ENCODE results near the gene SULT2B1.

SULT2B1 gene

DNA sequence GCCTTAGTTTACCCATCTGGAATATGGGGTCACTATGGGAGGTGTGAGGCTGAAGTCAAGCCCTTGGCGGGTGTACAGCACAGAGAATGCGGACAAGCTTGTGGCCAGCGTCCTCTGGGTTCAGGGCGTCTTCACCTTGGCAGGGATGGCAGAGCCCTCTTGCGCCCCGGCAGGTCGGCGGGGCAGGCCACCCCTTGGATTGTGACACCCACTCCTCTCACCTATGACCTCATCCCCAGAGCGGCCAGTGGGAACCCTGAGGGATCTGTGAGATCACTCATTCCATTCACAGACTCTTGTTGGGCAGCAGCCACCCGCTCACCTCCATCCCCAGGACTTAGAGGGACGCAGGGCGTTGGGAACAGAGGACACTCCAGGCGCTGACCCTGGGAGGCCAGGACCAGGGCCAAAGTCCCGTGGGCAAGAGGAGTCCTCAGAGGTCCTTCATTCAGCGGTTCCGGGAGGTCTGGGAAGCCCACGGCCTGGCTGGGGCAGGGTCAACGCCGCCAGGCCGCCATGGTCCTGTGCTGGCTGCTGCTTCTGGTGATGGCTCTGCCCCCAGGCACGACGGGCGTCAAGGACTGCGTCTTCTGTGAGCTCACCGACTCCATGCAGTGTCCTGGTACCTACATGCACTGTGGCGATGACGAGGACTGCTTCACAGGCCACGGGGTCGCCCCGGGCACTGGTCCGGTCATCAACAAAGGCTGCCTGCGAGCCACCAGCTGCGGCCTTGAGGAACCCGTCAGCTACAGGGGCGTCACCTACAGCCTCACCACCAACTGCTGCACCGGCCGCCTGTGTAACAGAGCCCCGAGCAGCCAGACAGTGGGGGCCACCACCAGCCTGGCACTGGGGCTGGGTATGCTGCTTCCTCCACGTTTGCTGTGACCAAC lies 54.7 kb downstream of the SULT2B1 start, which contains the start of gene SPACA4:
TSS of gene SPACA4 (plus strand) at position 280 of the 896 bp plus-strand sequence. CDS start at position 517, 237 bp downstream.
- Histone ChIP-seq H3K36me3 (replicated peaks) (peaks cover under 1% of the 10 kb centered on the region; the same call in 1 of the 2 replicates), H3K27me3 (ENCODE audit: low read depth) (no peaks in the 10 kb centered on the region), H3K9me3 (no peaks in the 10 kb centered on the region), H3K4me3 (no peak within 1 kb of the TSS), H3K4me1 (peaks cover 2% of the 10 kb centered on the region; the same call in 1 of the 2 replicates)
- in situ Hi-C loops (cut with MboI; ENCODE audit: low sequenced_read_pairs), result no loop called here
- no peak for DNase-seq (ENCODE audit: low spot score in 2 of 2)

DNA sequence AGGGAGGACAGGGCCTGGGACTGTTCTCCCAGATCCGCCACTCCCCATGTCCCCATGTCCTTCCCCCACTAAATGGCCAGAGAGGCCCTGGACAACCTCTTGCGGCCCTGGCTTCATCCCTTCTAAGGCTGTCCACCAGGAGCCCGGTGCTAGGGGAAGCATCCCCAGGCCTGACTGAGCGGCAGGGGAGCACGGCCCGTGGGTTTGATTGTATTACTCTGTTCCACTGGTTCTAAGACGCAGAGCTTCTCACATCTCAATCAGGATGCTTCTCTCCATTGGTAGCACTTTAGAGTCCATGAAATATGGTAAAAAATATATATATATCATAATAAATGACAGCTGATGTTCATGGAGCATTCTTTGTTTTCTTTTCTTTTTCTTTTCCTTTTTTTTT lies 55.4 kb downstream of the SULT2B1 start:
- Histone ChIP-seq H3K27me3 (ENCODE audit: low read depth) (no peaks in the 10 kb centered on the region), H3K4me1 (peaks cover 2% of the 10 kb centered on the region; the same call in 1 of the 2 replicates), H3K36me3 (replicated peaks) (peaks cover 3% of the 10 kb centered on the region; the same call in 1 of the 2 replicates), H3K4me3 (no peak overlapping the region), H3K9me3 (no peaks in the 10 kb centered on the region)
- in situ Hi-C loops (cut with MboI; ENCODE audit: low sequenced_read_pairs), result no loop called here
- DNase-seq (ENCODE audit: low spot score in 2 of 2), result no peak

DNA sequence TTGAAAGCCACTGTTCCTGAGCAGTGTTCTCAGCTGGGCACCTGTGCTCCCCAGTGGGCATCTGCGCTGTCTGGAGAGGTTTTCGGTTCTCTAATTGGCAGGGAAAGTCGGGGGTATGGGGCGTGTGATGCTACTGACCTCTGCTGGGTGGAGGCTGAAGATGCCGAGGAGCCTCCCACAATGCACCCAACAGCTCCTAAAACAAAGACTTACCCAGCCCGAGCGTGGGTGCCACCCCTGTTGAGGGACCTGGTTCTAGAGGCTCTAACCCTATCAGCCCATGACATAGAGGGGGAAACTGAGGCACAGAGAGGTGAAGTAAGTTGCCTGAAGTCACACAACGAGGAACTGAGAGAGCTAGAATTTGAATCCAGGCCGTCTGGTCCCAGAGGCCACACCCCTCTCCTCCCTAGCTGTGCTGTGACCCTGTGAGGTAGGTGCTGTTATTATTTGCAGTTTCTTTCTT lies 56.9 kb downstream of the SULT2B1 start:
- H3K4me1 ChIP-seq, result peaks cover 2% of the 10 kb centered on the region; the same call in 1 of the 2 replicates
- H3K27me3 ChIP-seq (ENCODE audit: low read depth), result no peaks in the 10 kb centered on the region
- in situ Hi-C loops (cut with MboI; ENCODE audit: low sequenced_read_pairs), result no loop called here
- H3K4me3 ChIP-seq, result no peak overlapping the region
- no peaks in the 10 kb centered on the region for H3K9me3 ChIP-seq
- peak; percentile 61 to 77 for DNase-seq (ENCODE audit: low spot score in 2 of 2)
- peaks cover 3% of the 10 kb centered on the region for H3K36me3 ChIP-seq (replicated peaks)

DNA sequence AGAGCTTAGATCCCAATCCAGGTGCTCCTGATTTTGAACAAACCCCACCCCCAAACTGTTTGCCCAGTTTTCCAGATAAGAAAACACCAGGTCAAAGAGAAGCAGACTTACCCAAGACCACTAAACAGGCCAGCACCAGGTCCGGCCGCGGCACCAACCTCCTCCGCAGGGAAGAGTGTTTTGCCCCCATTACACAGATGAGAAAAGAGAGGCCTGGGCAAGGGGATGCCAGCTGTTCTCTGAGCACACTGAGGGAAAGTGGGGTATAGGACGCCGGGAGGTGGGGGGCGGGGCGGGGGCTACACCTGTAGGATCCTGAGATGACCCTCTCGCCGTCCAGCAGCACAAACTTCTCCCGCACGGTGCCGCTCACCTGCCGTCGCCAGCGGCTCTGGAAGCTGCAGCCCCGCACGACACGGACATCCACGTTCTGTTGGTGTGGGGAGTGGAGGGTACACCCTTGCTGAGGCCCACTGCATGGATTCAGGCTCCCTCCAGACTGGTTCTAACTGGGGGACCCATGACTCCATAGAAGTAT lies 57.7 kb downstream of the SULT2B1 start:
- in situ Hi-C loops (cut with MboI; ENCODE audit: low sequenced_read_pairs), result no loop called here
- DNase-seq (ENCODE audit: low spot score in 2 of 2), result no peak
- H3K9me3 ChIP-seq, result no peaks in the 10 kb centered on the region
- H3K4me1 ChIP-seq, result peaks cover 5% of the 10 kb centered on the region
- no peaks in the 10 kb centered on the region for H3K27me3 ChIP-seq (ENCODE audit: low read depth)
- H3K36me3 ChIP-seq (replicated peaks), result peaks cover 6% of the 10 kb centered on the region
- H3K4me3 ChIP-seq, result no peak overlapping the region

DNA sequence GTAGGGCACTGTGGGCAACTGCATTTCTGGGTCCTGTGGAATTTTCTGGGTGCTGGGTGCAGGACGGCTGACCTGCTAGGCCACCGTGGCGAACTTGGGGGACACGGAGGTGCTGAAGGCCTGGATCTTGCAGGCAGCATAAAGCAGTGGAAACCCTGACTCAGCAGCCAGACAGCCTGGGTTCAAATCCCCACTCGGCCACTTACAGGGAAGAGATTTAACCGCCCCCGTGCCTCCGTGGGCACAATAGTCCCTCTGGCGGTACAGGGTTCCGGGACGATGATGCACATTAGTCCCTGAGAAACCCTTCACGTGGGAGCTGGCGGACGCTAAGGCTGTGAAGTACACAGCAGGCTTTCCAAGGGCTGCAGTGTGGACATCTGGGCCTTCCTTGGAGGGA lies 59.9 kb downstream of the SULT2B1 start:
- H3K4me3 ChIP-seq, result no peak overlapping the region
- in situ Hi-C loops (cut with MboI; ENCODE audit: low sequenced_read_pairs), result no loop called here
- peaks cover 28% of the 10 kb centered on the region for H3K36me3 ChIP-seq (replicated peaks)
- H3K4me1 ChIP-seq, result peaks cover 10% of the 10 kb centered on the region
- no peak for DNase-seq (ENCODE audit: low spot score in 2 of 2)
- no peaks in the 10 kb centered on the region for H3K27me3 ChIP-seq (ENCODE audit: low read depth)
- no peaks in the 10 kb centered on the region for H3K9me3 ChIP-seq

DNA sequence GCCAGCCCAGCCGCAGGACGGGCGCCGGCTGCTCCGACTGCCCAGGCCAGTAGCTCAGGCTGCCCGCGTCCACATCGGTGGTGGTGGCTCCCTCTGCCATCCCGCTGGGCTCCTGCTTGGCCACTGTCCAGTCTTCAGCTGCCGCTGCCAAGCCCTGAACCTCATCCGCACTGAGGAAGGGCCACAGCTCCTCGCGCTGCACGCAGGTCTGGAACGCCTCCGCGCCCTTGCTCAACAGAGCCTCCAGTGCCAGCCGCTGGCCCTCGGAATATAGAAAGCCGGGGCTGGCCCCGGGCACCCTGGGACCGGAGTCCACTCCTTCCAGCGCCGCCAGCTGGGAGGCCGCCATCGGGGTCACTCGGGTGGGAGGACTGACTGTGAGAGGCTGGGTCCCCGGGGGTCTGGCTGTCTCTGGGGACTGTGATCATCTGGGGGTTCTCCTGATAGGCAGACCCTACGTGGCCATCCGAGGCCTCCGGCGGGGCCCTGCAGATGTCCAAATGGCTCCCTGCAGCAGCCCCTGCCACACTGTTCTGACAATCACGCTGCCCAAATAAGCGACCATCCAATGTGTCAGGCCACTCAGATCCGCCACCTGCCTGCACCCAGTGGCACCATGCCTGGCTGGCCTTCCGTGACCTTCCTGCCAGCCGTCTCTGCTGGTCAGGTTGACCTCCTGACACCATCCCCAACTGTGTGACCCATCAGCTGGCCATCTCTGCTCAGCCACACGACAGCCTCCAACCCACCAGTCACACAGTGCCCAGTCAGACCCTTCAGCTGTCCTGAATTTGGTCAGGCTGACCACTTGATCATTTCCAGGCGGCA lies 61.3 kb downstream of the SULT2B1 start:
- Histone ChIP-seq H3K4me3 (no peak overlapping the region), H3K27me3 (ENCODE audit: low read depth) (no peaks in the 10 kb centered on the region), H3K4me1 (peaks cover 20% of the 10 kb centered on the region), H3K9me3 (no peaks in the 10 kb centered on the region), H3K36me3 (replicated peaks) (peaks cover 42% of the 10 kb centered on the region)
- DNase-seq (ENCODE audit: low spot score in 2 of 2), result peak in 1 of 2 experiments; percentile 56
- in situ Hi-C loops (cut with MboI; ENCODE audit: low sequenced_read_pairs), result no loop called here

DNA sequence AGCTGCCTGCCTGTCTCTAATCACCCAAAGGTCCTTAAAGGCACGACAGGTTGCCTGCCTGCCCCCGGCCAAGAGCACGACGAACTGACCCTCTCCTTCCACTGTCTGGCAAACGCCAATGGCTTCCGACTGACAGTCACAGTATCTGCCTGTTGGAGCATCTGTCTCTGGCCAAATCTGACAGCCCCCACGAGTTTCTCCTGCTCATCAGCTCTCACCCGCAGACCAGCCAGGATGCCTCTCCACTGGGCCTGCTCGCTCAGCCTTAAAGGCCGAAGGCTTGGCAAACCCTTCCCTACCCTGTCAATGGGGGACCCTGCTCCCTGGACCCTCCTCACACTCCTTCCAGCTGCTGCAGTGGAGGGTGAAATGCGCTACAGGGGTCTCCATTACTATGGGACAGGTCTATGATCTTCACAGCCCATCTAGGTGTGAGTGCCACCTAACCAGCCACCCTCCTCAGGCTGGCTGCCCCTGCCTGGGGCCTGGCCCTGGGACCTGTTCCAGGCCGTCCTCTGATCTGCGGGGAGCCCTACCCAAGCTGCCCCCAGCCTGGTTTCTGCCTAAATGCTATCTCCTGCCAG lies 62.0 kb downstream of the SULT2B1 start:
- Histone ChIP-seq H3K4me1 (peaks cover 18% of the 10 kb centered on the region), H3K4me3 (no peak overlapping the region), H3K36me3 (replicated peaks) (peaks cover 48% of the 10 kb centered on the region), H3K27me3 (ENCODE audit: low read depth) (no peaks in the 10 kb centered on the region), H3K9me3 (no peaks in the 10 kb centered on the region)
- DNase-seq (ENCODE audit: low spot score in 2 of 2), result no peak
- in situ Hi-C loops (cut with MboI; ENCODE audit: low sequenced_read_pairs), result no loop called here

DNA sequence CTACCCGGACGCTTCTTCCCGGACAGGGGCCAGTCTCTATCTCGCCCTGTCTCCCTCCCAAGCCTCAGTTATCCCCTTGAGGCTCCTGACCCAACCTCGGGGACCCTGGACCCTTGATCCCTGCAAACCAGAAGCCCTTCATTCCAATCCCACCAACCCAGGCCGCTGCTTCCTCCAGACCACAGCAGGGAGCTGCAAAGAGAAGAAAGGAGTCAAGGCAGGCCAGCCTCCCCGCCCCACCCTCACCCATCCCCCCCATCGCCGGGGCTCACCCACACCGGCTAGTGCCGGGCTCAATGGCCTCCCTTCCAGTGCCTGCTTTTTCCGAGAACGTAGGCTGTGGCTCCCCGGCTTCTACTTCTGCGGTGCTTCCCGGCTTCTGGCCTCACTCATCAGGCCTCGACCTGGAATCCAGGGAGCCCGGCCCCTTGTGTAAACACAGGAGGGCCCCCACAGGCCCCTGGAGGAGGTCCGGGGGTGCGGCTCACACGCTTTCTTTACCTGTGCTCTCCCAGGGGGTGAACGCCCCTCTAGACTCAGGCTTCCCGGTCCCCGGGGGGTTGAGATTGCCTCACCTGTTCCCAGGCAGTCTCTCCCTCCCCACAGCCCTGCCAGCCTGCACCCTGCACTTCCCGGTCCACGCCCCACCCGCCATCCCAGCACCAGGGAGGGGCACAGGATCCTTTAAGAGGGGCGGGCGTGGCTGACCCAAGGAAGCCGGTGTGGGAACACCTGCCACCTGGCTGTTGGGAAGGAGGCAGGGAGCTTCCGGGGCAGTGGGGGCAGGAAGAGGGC lies 62.7 kb downstream of the SULT2B1 start, which contains the start of gene FAM83E:
TSS of gene FAM83E (minus strand) at position 641 of the 795 bp plus-strand sequence. CDS start 1,704 bp downstream, outside the sequence.
- H3K27me3 ChIP-seq (ENCODE audit: low read depth), result no peaks in the 10 kb centered on the region
- H3K4me3 ChIP-seq, result no peak within 1 kb of the TSS
- in situ Hi-C loops (cut with MboI; ENCODE audit: low sequenced_read_pairs), result no loop called here
- H3K9me3 ChIP-seq, result no peaks in the 10 kb centered on the region
- peaks cover 48% of the 10 kb centered on the region for H3K36me3 ChIP-seq (replicated peaks)
- peak in 1 of 2 experiments; percentile 72 for DNase-seq (ENCODE audit: low spot score in 2 of 2)
- peaks cover 19% of the 10 kb centered on the region for H3K4me1 ChIP-seq

DNA sequence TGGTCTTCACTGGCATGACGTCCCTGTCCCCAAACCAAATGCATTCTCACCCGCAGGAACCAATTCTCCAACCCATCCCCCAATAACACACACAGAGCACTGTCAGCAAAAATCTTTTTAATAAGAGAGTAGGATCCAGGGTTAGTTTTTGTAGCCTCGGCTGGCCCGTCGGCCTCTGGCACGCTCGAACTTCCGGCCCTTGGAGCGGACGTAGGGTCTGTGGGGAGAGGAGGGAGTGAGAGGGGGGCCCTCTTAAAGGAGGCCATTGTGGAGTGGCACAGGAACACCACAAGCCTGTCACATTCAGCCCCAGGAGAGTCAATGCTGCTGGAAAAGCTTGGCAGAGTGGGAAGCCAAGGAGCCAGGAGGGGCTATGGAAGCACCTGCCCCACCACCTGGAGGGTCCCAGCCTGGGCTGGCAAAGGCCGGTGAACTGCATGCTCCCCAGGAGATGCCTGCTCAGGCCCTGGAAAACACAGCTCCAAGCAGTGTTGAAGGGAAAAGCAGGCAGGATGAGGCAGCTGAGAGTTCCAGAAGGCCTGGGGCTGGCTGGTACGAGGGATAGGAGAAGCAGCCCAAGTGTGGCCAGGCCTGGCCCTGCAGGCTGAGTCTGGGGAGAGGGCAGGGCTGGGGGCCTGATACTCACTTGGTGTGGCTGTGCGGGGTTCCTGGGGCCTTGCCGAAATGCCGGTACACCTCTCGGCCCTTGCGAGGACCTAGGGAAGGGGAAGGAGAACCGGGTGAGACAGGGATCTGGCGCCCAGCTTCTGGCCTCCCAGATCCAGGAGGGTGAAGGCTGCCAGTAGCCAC lies 63.5 kb downstream of the SULT2B1 start:
- Histone ChIP-seq H3K4me1 (peaks cover 25% of the 10 kb centered on the region), H3K9me3 (no peaks in the 10 kb centered on the region), H3K27me3 (ENCODE audit: low read depth) (no peaks in the 10 kb centered on the region), H3K4me3 (no peak overlapping the region), H3K36me3 (replicated peaks) (peaks cover 48% of the 10 kb centered on the region)
- DNase-seq (ENCODE audit: low spot score in 2 of 2), result peak in 1 of 2 experiments; percentile 26
- in situ Hi-C loops (cut with MboI; ENCODE audit: low sequenced_read_pairs), result no loop called here

DNA sequence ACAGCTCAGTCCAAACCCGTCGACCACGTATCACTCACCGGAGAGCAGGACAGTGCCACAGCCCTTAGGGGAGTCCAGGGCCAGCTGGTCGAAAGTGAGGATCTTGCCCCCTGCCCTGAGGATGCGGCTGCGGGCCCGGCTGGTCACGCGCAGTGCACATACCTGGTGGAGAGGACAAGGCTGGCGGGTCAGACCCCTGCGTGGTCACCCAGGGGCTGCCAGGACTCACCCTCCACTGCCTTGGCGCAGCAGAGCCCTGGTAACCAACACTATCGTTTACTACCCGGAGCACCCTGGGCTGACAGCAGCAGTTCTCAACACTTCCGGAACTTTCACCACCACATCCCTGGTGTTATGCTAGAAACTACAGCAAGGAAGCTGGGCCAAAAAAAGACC lies 64.1 kb downstream of the SULT2B1 start:
- H3K4me3 ChIP-seq, result no peak overlapping the region

DNA sequence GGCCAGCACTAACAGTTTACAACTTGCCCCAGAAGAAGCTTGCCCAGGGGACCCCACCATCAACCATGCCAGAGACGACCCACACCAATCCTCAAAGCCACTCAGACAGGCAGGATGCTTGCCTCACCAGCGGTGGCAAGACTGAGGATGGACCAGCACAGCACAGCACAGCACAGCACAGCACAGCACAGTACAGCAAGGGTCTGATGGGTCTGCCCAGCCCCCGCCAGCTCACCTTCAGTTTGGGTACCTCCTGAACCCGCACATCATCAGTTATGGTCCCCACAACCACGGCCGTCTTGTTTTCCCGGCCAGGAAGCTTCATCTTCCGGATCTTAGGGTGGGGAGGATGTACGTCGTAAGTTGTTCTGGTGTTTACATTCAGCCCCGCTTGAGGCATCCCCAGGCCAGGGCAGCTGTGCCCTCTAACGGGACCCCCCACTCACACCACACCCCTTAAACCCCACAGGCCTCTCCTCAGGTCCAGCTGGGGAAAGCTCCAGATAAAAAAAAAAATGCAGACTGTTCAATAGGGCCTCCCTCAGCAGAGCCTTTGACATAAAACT lies 64.6 kb downstream of the SULT2B1 start:
- H3K4me3 ChIP-seq, result no peak overlapping the region

More for the DNA sequence above, 64.1 kb downstream of the SULT2B1 start:
- in situ Hi-C loops (cut with MboI; ENCODE audit: low sequenced_read_pairs), result no loop called here
- peaks cover 48% of the 10 kb centered on the region for H3K36me3 ChIP-seq (replicated peaks)
- no peaks in the 10 kb centered on the region for H3K27me3 ChIP-seq (ENCODE audit: low read depth)
- peaks cover 25% of the 10 kb centered on the region for H3K4me1 ChIP-seq
- no peak for DNase-seq (ENCODE audit: low spot score in 2 of 2)
- no peaks in the 10 kb centered on the region for H3K9me3 ChIP-seq

More for the DNA sequence above, 64.6 kb downstream of the SULT2B1 start:
- Histone ChIP-seq H3K9me3 (no peaks in the 10 kb centered on the region), H3K36me3 (replicated peaks) (peaks cover 48% of the 10 kb centered on the region), H3K4me1 (peaks cover 25% of the 10 kb centered on the region), H3K27me3 (ENCODE audit: low read depth) (no peaks in the 10 kb centered on the region)
- in situ Hi-C loops (cut with MboI; ENCODE audit: low sequenced_read_pairs), result no loop called here
- no peak for DNase-seq (ENCODE audit: low spot score in 2 of 2)
